NCI-H146 (cell line): ENCODE results near the gene FAM83F.
"Not testable (repeated sequence)": the region's sequence is repeated elsewhere in the genome, so short reads cannot be mapped to it uniquely, and the experiment has no call there.

Source experiments
- DNase-seq: peaks from one replicate; lab custom pipeline; 2025; lab: John Stamatoyannopoulos, UW

FAM83F gene

GRCh38 chr22:39966470-39966869 lies 28.3 kb upstream of the FAM83F start:
- DNase-seq: no peak

DNA sequence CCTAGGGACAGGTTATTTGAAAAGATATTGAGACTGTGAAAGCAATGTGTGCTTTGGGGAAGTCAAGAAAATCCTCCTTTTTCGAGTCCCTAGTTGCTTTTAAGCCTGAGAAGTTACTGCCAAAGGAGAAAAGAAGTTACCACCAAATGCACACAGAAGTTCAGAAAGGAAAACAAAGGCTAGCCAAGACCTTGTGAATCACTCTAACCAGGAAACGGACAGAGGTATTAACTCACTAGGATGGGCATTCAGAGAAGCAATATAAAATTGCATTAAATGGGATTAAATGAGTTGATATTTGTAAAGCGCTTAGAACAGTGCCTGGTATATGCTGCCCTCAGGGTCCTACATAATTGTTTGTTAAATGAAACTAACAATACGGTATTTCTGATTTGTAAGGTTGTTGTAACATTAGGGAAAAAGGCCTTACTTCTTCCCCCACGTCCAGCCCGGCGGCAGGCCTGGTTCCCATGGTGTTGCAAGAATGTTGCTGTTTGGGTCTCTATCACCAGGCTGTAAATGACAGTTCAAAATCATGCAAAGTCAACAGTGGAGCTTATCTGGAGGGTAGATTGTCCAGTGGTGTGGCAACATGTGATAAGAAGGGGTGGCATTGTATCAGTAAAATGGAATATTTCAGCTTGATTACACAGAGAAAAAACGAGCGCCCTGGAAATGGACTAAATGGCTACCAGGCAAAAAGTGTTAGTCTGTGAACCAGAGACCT lies 27.5 kb upstream of the FAM83F start:
- peak; percentile 4 for DNase-seq

- no peak for DNase-seq
Observed at GRCh38 chr22:39967996-39968972, 26.5 kb upstream of the FAM83F start.

DNA sequence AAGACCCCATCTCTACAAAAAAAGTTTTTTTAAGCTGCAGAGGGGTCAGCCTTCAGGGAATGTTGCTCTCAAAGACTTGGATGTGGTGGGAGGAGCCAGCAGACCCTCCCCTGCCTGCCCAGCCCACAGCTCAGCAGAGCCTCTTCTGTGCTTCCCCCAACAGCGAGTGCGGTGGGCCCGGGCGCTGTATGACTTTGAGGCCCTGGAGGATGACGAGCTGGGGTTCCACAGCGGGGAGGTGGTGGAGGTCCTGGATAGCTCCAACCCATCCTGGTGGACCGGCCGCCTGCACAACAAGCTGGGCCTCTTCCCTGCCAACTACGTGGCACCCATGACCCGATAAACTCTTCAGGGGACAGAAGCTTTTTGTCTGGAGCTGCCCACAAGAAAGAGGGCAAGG lies 24.0 kb upstream of the FAM83F start:
- no peak for DNase-seq

DNA sequence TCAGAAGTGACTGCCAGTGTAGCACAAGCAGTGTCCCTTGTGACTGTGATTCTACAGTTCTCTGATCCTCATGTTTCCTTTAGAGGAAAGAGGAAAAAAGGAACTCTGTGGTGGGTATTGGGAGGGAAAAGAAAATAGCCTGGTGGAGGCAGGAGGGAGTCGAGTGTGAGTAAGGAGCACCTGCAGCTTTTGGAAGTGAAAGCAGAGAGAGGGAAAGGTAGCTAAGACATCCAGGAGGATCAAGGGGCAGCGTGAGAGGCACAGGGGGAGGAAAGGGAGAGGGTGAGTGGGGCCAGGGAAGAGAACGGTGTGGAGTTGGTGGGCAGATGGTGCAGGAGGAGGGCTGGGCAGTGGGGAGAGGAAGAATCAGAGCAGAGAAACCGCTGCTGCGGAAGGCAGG lies 22.1 kb upstream of the FAM83F start:
- DNase-seq: no peak

DNA sequence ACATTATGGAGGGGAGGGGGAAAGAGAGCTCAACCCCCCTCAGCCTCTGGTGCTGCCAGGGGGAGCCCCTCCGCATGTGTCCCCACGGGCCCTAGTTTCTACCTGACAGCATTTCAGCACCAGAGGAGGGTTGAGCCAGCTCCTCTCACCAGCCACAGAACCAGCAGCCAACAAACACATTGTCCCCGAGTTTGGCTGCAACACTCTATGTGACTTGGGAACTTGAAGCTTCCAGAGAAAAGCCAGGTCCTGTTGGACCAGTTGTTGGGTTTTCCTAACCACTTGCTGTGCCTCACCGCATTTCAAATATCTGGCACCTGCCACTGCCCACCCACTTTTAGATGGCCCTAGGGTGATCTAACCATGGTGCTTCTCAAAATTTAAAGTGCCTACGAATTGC lies 21.1 kb upstream of the FAM83F start:
- no peak for DNase-seq

DNA sequence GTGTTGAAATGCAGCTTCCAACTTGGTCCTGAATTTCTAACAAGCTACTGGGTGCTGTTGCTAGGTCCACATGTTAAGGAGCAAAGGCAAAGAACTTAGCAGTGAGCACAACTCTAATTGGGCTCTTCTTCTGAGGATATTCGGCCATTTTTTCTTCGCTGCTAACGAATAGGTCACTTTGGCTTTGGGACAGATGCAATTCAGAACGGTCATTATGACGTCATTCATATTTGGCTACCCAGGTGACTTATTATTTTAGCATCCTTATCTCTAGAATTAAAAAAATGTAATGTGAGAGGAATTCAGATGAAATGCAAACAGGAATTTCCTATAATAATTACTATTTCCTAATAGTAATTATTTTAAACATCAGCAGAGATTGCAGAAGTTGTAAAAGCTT lies 20.7 kb upstream of the FAM83F start:
- DNase-seq: no peak

GRCh38 chr22:39979048-39979447 lies 15.7 kb upstream of the FAM83F start:
- DNase-seq: no peak

GRCh38 chr22:39979458-39979857 lies 15.3 kb upstream of the FAM83F start:
- DNase-seq: no peak

GRCh38 chr22:39980596-39980995 lies 14.2 kb upstream of the FAM83F start:
- DNase-seq: no peak

DNA sequence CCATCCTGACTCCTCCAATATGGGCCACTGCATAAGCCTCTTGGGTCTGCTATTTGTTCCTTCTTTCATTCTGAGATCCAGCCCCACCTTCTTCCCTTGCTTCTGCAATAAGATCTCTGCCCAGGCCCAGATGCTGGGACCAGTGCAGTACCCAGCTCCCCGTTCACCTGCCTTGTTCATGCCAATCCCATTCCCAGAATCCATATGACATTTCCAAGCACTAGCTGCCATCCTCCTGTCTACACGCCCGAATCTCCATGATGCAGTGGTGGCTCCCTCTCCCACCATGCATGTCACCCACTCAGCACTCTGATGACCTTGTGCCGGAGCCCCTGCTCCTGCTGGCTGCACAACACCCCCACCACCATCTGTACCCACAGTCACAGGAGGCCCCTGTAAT lies 11.4 kb upstream of the FAM83F start:
- no peak for DNase-seq

- DNase-seq: no peak
Observed at GRCh38 chr22:39984006-39984405, 10.7 kb upstream of the FAM83F start.

GRCh38 chr22:39984746-39985145 lies 10.0 kb upstream of the FAM83F start:
- DNase-seq: no peak

DNA sequence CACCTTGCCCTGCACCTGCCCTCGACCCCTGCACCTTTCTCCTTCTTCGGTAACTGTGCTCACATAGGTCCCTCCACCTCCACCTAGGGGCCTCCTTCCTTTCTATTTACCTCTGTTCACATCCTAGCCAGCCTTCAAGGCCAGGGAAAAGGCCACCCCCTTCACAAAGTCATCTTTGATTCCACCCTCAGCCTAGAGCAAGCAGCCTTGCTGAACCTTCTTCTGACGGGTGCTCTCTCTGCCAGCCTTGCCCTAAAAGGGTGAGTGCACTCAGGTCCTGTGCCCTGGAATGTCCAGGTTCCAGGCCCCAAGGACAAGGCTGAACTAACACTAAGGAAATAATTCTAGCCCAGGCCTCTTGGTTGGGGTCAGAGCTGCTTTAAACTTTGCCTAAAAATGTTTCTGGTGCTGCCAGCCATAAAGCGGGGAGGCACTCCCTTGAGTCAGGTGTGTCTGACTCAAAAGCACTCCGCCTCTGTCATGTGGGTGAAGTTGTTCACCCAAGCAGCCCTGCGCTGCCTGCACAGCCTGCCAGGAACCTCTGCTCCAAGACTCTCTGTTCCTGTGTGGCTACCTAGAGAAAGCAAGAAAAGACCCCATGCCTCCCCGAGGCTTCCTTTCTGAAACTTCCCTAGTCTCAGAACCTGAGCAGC lies 9.2 kb upstream of the FAM83F start:
- DNase-seq: no peak

GRCh38 chr22:39988386-39989114 lies 6.2 kb upstream of the FAM83F start:
- no peak for DNase-seq

- DNase-seq: no peak
Observed at GRCh38 chr22:39989633-39990032, 5.1 kb upstream of the FAM83F start.

DNA sequence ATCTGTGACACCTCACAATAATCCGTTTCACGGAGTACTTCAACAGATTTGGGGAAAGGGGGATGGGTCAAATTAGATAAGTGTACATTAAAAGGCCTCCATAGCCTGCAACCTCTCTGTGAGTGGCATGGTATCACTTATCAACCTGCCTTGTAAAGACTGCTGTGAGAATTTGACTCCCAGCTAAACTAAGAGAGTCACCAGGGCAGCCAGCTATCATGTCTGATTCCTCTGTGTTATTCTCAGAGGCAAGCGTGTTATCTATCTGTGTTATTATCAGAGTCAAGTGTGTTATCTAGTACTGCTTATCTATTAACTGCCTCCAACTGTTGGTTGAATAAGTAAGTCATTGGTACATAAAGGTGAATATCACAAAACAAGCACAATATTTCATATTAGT lies 4.1 kb upstream of the FAM83F start:
- no peak for DNase-seq

DNA sequence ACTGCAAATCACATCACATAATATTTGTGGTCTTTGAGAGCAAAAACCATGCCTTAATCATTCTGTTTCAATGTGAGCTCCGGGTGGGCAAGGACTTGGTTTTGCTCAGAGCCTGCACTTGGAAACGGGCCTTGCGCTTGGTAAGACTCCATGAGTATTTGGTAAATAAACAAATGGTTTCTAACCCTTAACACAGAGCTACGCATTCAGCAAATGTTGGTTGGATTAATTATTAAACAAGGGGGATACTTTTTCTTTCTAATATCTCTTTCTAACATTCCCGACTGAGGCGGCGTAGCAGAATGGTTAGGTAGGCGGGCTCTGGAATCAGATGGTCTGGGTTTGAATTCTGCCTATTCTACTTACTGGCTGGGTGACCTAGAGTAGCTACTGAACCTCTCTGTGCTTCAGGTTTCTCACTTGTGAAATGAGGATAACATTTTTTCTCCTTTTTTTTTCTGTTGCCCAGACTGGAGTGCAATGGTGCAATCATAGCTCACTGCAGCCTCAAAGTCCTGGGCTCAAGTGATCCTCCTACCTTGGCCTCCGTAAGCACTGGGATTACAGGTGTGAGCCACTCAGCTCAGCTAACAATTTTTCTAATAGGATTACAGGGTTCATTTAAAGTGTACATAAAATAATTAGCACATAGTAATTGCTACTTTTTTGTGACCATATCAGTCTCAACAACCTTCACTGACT lies 3.4 kb upstream of the FAM83F start:
- no peak for DNase-seq

DNA sequence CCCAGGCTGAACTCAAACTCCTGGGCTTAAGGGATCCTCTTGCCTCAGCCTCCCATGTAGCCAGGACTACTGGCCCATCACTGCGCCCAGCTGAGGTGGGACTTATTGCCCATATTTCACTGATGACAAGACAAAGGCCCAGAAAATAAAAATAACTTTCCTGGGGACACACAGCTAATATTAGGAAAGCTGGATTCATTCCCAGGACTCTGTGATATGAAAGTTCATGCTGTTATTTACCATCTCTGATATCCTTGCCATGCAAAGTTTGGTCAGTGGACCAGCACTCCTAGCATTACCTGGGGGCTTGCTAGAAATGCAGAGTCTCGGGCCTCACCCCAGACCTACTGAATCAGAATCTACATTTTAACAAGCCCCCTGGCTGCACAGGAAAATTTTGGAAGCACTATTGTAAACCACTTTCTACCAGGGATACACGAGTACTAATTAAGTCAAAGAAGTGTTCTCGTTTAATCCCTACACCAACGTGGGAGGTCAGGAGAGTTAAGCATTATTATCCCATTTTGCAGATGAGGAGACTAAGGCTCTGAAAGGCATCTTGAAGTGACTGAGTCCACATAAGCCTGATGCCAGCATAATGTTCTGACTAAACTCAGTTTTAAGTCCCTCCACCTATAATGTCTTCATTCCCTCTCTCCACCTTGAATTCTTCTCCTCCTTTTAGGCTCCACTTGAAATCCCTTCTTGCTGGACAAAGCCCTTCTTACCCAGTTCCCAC lies 2.5 kb upstream of the FAM83F start:
- DNase-seq: no peak

GRCh38 chr22:39992894-39993293 lies 1.9 kb upstream of the FAM83F start:
- DNase-seq: not testable (repeated sequence)
